Putamen (tissue), 1 donor: Measurements from ENCODE around the gene HBZ.
A peak's percentile ranks its signal among the peaks of the same experiment; 100 is the strongest.
"Not testable (repeated sequence)": the region's sequence is repeated elsewhere in the genome, so short reads cannot be mapped to it uniquely, and the experiment has no call there.

Experiments used
- DNase-seq: peaks from one replicate; pipeline ENCODE4 v3.0.0-alpha.2; 2016; ENCODE audit warnings: low spot score

The HBZ gene

GRCh38 chr16:138049-138417 is 14.4 kb upstream of the HBZ start:
- DNase-seq: no peak

DNA sequence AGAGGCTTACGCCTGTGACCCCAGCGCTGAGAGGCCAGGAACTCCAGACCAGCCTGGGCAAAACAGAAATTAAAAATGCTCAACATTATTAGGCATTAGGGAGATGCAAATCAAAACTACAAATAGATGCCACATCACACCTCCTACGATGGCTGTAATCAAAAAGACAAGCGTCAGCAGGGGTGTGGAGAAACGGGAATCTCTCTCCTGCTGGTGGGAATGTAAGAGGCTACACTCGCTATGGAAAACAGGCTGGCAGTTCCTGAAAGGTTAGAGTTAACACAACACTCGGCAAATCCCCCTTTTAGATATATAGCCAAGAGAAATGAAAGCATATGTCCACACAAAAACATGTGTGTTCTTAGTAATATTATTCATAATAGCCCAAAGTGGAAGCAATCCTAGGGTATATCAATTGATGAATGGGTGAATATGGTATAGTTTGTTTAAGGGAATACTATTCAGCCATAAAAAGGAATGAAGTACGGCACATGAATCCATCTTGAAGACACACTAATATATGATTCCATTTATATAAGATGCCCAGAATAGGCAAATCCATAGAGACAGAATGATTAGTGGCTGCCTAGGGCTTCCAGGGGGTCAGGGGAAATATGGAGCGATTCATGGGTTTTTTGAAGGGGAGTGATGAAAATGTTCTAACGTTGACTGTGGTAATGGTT is 12.1 kb upstream of the HBZ start:
- no peak for DNase-seq

DNA sequence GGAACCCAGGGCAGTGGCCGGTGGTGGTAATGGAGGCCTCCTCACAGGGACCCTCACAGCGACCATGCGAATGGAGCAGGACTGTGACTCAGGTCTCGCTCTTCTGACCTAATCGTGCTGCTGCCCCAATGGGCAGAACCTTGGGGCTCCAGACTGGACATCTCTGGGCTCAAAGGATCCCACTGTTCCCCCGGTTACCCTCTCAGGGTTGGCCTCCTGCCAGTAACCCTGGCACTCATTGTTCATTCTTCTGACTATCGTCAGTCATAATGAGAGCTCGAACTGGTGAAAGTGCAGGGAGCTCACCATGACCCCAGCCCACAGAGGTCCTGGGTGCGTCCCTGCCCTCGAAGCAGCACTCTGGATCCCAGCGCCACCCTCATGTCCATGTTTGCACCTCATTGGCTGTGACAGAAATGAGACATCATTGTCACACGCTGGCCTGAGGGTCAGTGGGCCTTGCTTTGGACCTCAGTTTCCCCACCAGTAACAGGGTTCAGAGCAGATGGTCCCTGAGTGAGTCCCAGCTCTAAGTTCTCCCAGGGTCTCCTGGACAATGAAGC is 10.0 kb upstream of the HBZ start:
- peak; percentile 20 for DNase-seq

DNA sequence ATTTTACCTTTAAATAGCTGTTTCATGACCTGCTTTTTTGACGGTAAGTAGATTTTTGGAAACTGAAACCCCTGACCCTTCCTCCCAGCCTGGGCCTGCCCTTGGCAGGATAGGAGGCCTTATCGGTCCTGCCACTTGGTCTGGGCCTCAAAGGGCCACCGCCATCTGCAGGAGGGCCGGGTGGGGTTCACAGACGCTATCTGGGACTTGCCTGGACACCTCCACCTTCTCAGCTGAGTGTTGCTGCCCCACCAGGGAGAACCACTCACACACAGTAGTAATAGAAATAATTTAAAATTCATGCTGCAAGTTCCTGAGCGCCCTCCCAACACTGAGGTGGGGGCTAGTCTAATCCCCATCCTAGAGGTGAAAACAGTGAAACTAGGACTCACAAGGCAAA is 9.4 kb upstream of the HBZ start:
- DNase-seq: no peak

DNA sequence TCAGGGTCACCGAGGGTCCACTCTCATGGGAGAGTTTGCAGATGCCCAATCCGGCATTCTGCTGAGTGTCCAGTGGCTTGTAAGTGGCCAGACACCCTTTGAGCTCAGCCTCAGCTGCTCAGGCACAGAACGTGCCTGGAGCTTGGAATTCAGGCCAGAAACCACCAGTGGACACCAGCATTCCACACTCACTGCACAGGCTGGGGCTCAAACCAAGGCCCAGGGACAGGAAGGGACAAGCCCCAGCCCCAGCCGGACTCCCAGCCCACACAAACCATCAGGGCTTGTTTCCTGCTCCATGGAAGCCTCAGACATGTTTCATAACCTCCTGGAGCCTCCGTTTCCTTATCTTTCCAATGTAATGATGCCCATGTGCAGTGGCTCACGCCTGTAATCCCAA is 9.0 kb upstream of the HBZ start:
- no peak for DNase-seq

DNA sequence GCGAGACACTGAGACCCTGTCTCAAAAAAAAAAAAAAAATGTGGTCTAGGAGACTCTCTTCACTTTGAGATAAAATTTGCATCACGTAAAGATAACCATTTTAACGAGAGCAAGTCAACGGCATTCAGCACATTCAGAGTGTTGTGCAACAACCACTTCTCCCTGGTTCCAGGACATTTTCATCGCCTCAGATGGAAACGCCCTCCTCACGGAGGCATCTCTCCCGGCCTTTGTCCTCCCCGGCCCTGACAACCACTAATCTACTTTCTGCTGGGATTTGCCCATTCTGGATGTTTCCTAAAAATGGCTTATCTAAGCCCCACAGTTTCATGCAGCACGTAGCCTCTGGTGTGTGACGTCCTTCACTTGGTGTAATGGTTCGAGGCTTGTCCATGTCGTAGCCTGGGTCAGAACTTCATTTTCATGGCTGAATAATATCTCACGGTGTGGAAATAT is 7.6 kb upstream of the HBZ start:
- DNase-seq: no peak

DNA sequence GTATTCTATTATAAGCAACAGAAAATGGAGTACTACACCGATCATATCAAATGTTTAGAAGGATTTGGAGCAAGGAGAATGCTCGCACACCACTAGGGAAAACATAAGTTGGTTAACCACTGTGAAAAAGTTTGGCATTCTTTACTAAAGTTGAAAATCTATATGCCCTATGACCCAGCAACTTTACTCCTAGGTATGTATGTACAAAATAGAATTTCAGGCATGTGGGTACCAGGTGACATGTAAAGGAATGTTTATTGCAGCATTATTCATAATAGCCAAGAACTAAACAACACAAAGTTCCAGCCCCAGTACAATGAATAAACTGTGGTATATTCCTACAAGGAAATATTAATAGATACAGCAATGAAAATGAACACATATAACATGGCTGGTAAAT is 5.8 kb upstream of the HBZ start:
- no peak for DNase-seq

- DNase-seq: no peak
Observed at GRCh38 chr16:149024-149660, 3.3 kb upstream of the HBZ start.

DNA sequence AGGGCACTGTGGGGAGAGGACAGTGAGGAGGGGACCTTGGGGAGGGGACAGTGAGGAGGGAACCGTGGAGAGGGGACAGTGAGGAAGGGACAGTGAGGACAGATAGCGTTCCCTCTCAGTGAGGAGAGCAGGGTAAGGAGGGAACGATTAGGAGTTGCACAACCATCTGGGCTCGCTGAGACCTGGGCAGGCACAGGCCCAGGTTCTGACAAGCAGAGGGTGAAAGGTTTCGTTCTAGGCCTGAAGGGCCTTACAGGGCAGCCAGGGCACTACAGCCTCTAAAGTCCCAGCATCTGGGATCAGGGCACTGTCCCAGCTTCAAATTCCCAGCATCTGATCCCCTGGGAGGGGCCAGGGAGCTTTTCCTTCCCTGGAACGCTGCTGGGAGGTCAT is 681 bp downstream of the HBZ start:
- not testable (repeated sequence) for DNase-seq

- DNase-seq: not testable (repeated sequence)
Observed at GRCh38 chr16:153550-154216, 1.2 kb downstream of the HBZ start.

DNA sequence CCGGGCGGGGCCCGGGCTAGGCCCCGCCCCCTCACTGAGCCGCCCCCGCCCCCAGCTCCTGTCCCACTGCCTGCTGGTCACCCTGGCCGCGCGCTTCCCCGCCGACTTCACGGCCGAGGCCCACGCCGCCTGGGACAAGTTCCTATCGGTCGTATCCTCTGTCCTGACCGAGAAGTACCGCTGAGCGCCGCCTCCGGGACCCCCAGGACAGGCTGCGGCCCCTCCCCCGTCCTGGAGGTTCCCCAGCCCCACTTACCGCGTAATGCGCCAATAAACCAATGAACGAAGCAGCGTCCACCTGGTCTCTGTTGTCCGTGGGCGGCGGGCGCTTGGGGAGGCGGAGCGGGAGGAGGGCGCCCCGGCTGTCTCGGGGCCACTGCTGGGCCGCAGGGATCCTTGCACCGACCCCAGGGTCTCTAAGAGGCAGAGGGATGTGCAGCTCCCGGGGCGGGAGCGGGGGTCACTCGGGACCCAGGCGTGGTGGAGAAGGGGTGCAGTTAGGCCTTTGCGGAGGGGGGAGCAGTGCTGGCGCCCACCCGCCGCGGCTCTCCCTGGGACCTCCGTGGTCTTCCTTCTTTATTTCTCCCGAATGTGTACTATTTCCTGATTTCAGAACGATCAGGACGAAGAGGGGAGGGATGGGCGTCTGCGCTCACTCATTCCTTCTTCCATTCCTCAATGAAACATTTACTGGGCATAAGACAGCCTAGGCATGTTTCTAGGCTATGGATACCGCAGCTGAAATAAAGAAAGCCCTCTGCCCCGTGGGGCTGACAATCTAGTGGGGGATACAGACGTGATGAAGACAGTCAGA is 2.0 kb downstream of the HBZ start:
- no peak for DNase-seq

GRCh38 chr16:155031-155398 is 2.6 kb downstream of the HBZ start:
- DNase-seq: no peak

GRCh38 chr16:159136-159849 is 6.8 kb downstream of the HBZ start:
- no peak for DNase-seq

- DNase-seq: not testable (repeated sequence)
Observed at GRCh38 chr16:160242-160641, 7.8 kb downstream of the HBZ start.

GRCh38 chr16:160691-161190 is 8.3 kb downstream of the HBZ start:
- DNase-seq: no peak

- DNase-seq: no peak
Observed at GRCh38 chr16:162271-162991, 10.0 kb downstream of the HBZ start.

GRCh38 chr16:163139-163538 is 10.7 kb downstream of the HBZ start:
- not testable (repeated sequence) for DNase-seq

GRCh38 chr16:163696-164095 is 11.3 kb downstream of the HBZ start:
- not testable (repeated sequence) for DNase-seq

GRCh38 chr16:164134-164823 is 11.8 kb downstream of the HBZ start:
- DNase-seq: not testable (repeated sequence)
